Measurements from ENCODE around the gene PFN2. TPM values are rescaled to one million over a fixed set of nuclear protein-coding genes. Genes with fewer than 3 reads are reported as not detected.

The PFN2 gene
- total and polyA plus RNA-seq, 2 donors from 2014 or later = 93.2 to 253 TPM

- FAIRE-seq = no peak
These were observed 5.4 kb downstream of the PFN2 start for GRCh38 chr3:149965278-149965677.

GRCh38 chr3:149964291-149964690 lies 6.4 kb downstream of the PFN2 start:
- H3K4me3 ChIP-seq (ENCODE audit: low read length in 3 of 3) = no peak overlapping the region
- H3K9ac ChIP-seq (ENCODE audit: low read length in 3 of 3) = no peak overlapping the region
- peaks cover 0 to 23% (median 7%) of the 10 kb centered on the region in 3 donors for H3K4me1 ChIP-seq (ENCODE audit: control insufficient read depth in 2 of 3, insufficient read depth in 2 of 3, low read depth in 1 of 3, low read length in 3 of 3)
- no peak for FAIRE-seq
- intact Hi-C loops (cut with DNase I) = no loop called here
- TF ChIP-seq CTCF (IDR thresholded peaks at IDR 0.05; ENCODE audit: borderline replicate concordance, extremely low read depth, insufficient read depth) = no peak
- H3K36me3 ChIP-seq (ENCODE audit: control insufficient read depth in 2 of 3, insufficient read depth in 3 of 3, low read length in 3 of 3) = peaks cover 0 to 12% (median 2%) of the 10 kb centered on the region in 3 donors
- H3K27me3 ChIP-seq (ENCODE audit: control insufficient read depth, insufficient read depth, low read length) = no peaks in the 10 kb centered on the region
- peak in 2 of 5 donors; percentile 13 to 22 for DNase-seq
- H3K27ac ChIP-seq (ENCODE audit: low read depth in 2 of 2, low read length in 2 of 2) = no peak overlapping the region
- H3K9me3 ChIP-seq (ENCODE audit: control insufficient read depth in 2 of 3, insufficient read depth in 1 of 3, low read length in 3 of 3) = no peaks in the 10 kb centered on the region

More at GRCh38 chr3:149965278-149965677, 5.4 kb downstream of the PFN2 start:
- intact Hi-C loops (cut with DNase I) = no loop called here
- Histone ChIP-seq H3K4me1 (ENCODE audit: control insufficient read depth in 2 of 3, insufficient read depth in 2 of 3, low read depth in 1 of 3, low read length in 3 of 3) (peaks cover 0 to 23% (median 11%) of the 10 kb centered on the region in 3 donors), H3K9me3 (ENCODE audit: control insufficient read depth in 2 of 3, insufficient read depth in 1 of 3, low read length in 3 of 3) (no peaks in the 10 kb centered on the region), H3K4me3 (ENCODE audit: low read length in 3 of 3) (no peak overlapping the region), H3K27ac (ENCODE audit: low read depth in 2 of 2, low read length in 2 of 2) (no peak overlapping the region), H3K36me3 (ENCODE audit: control insufficient read depth in 2 of 3, insufficient read depth in 3 of 3, low read length in 3 of 3) (peaks cover 0 to 12% (median 2%) of the 10 kb centered on the region in 3 donors), H3K9ac (ENCODE audit: low read length in 3 of 3) (no peak overlapping the region), H3K27me3 (ENCODE audit: control insufficient read depth, insufficient read depth, low read length) (no peaks in the 10 kb centered on the region)
- DNase-seq = no peak
- no peak for TF ChIP-seq CTCF (IDR thresholded peaks at IDR 0.05; ENCODE audit: borderline replicate concordance, extremely low read depth, insufficient read depth)

- intact Hi-C loops (cut with DNase I) = no loop called here
These were observed 7.2 kb downstream of the PFN2 start for GRCh38 chr3:149963485-149963884.

More at GRCh38 chr3:149963485-149963884, 7.2 kb downstream of the PFN2 start:
- no peak overlapping the region for H3K9ac ChIP-seq (ENCODE audit: low read length in 3 of 3)
- peaks cover 0 to 12% (median 2%) of the 10 kb centered on the region in 3 donors for H3K36me3 ChIP-seq (ENCODE audit: control insufficient read depth in 2 of 3, insufficient read depth in 3 of 3, low read length in 3 of 3)
- peaks cover 0 to 19% (median 7%) of the 10 kb centered on the region in 3 donors for H3K4me1 ChIP-seq (ENCODE audit: control insufficient read depth in 2 of 3, insufficient read depth in 2 of 3, low read depth in 1 of 3, low read length in 3 of 3)
- no peaks in the 10 kb centered on the region for H3K9me3 ChIP-seq (ENCODE audit: control insufficient read depth in 2 of 3, insufficient read depth in 1 of 3, low read length in 3 of 3)
- H3K4me3 ChIP-seq (ENCODE audit: low read length in 3 of 3) = no peak overlapping the region
- FAIRE-seq = no peak
- H3K27ac ChIP-seq (ENCODE audit: low read depth in 2 of 2, low read length in 2 of 2) = no peak overlapping the region
- H3K27me3 ChIP-seq (ENCODE audit: control insufficient read depth, insufficient read depth, low read length) = no peaks in the 10 kb centered on the region
- no peak for TF ChIP-seq CTCF (IDR thresholded peaks at IDR 0.05; ENCODE audit: borderline replicate concordance, extremely low read depth, insufficient read depth)
- no peak for DNase-seq

All from kidney (tissue), 14 donors.